Gastrocnemius medialis (tissue), 4 donors: ENCODE measurements around the gene DNAH5.

Experiments used
- CTCF ChIP-seq, 5 experiments: fragments of 450-650 bp in 3 of 5; fragments of 200-600 bp in 2 of 5; sonication (generic) in 2 of 5; IDR thresholded peaks in 4 of 5; conservative IDR thresholded peaks in 1 of 5; 1 replicate in 4 of 5; 2 replicates in 1 of 5; pipeline ENCODE4 v1.5.1; 2016 to 2019; ENCODE audit warnings: antibody characterized with exemption in 5 of 5, mild to moderate bottlenecking in 3 of 5, moderate library complexity in 3 of 5
- POLR2A ChIP-seq, 2 donors: fragments of 450-650 bp; IDR thresholded peaks; one replicate each; pipeline ENCODE4 v1.6.1; 2017; ENCODE audit warnings: antibody characterized with exemption in 2 of 2, mild to moderate bottlenecking in 2 of 2, moderate library complexity in 2 of 2

- TF ChIP-seq CTCF (IDR thresholded peaks at IDR 0.05 in 4 of 5, conservative IDR thresholded peaks at IDR 0.05 in 1 of 5) (no peak), POLR2A (IDR thresholded peaks at IDR 0.05) (no peak)
Observed at GRCh38 chr5:13919786-13920185, 24.7 kb downstream of the DNAH5 start.
